Measurements from ENCODE around the gene GPX4.

GPX4 gene

DNA sequence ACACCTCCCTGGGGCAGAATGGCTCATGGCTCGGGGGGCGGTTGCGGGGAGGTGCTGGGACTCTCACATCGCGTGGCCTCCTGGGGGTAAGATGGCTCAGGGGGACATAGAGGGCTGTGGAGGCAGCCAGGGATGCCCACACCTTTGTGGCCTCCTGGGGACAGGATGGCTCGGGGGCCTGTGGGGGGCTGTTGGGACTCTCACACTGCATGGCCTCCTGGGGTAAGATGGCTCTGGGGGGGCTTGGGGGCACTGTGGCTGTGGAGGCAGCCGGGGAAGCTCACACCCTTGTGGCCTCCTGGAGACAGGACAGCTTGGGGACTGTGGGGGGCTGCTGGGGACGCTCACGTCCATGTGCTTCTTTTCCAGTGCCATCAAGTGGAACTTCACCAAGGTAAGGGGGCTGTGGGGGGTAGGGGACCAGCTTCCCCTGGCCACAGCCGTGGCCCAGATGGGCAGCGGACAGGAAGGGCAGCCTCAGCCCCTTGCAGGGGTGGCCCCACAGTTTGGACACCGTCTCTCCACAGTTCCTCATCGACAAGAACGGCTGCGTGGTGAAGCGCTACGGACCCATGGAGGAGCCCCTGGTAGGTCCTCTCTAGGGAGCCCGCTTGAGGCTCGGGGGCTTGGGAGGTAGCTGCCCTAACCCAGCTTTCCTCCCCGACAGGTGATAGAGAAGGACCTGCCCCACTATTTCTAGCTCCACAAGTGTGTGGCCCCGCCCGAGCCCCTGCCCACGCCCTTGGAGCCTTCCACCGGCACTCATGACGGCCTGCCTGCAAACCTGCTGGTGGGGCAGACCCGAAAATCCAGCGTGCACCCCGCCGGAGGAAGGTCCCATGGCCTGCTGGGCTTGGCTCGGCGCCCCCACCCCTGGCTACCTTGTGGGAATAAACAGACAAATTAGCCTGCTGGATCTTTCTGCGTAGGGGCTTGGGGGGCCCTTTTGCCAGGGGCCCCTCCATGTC, 2.4 kb downstream of the GPX4 start:
- Histone ChIP-seq H3K9ac (ENCODE audit: low read length in 2 of 2) (no peak overlapping the region), H3K36me3 (ENCODE audit: control insufficient read depth in 2 of 2, insufficient read depth in 2 of 2, low read length in 2 of 2) (peaks cover 10 to 14% of the 10 kb centered on the region in 2 donors), H3K27me3 (ENCODE audit: control insufficient read depth in 1 of 2, insufficient read depth in 2 of 2, low read length in 2 of 2) (no peaks in the 10 kb centered on the region), H3K4me1 (ENCODE audit: control insufficient read depth, insufficient read depth, low read length) (peaks cover 41% of the 10 kb centered on the region), H3K27ac (ENCODE audit: low read length) (peak overlapping the region; percentile 11), H3K9me3 (ENCODE audit: control insufficient read depth in 2 of 2, low read length in 2 of 2) (no peaks in the 10 kb centered on the region), H3K4me3 (ENCODE audit: low read length in 2 of 2) (no peak overlapping the region)

DNA sequence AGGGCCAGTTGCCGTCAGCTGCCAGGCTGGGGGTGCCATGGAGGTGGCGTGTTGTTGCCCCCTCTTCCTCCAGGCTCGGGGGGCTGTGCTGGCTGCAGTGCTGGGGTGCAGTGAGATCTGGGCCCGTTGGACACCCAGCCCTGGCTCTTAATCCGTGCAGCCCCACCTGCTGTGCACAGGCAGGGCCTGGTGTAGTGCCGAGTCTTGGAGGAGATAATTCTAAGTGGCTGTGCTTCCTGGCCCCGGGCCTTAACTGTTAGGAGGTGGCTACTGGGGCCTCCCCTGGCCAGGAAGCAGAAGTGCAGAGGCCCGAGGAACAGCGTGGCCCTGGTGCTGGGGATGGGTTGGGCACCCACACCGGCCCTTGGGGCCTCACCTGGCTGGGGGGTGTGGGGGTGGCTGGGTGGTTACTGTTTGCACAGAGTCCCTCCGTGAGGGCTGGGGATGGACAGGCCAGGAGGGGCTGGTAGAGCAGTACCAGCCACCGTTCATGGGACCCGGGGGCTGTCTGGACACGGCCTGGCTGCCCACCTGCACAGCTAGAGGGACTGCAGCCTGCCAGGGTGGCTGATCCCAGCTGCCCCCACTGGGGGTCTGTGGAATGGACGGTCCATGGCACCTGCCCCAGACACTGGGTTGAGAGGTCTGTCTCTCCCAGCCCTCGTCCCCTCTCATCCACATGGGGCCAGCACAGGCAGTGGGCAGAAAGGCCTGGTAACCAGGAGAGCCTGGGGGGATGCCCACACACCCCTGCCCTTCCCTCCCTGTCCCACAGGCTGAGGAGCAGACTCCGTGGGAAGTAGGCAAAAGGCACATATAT, 3.3 kb downstream of the GPX4 start:
- no peak overlapping the region for H3K4me3 ChIP-seq (ENCODE audit: low read length in 2 of 2)
- H3K27me3 ChIP-seq (ENCODE audit: control insufficient read depth in 1 of 2, insufficient read depth in 2 of 2, low read length in 2 of 2): no peaks in the 10 kb centered on the region
- H3K4me1 ChIP-seq (ENCODE audit: control insufficient read depth, insufficient read depth, low read length): peaks cover 33% of the 10 kb centered on the region
- H3K36me3 ChIP-seq (ENCODE audit: control insufficient read depth in 2 of 2, insufficient read depth in 2 of 2, low read length in 2 of 2): peaks cover 10 to 14% of the 10 kb centered on the region in 2 donors
- no peak overlapping the region for H3K27ac ChIP-seq (ENCODE audit: low read length)
- H3K9ac ChIP-seq (ENCODE audit: low read length in 2 of 2): no peak overlapping the region
- H3K9me3 ChIP-seq (ENCODE audit: control insufficient read depth in 2 of 2, low read length in 2 of 2): no peaks in the 10 kb centered on the region

DNA sequence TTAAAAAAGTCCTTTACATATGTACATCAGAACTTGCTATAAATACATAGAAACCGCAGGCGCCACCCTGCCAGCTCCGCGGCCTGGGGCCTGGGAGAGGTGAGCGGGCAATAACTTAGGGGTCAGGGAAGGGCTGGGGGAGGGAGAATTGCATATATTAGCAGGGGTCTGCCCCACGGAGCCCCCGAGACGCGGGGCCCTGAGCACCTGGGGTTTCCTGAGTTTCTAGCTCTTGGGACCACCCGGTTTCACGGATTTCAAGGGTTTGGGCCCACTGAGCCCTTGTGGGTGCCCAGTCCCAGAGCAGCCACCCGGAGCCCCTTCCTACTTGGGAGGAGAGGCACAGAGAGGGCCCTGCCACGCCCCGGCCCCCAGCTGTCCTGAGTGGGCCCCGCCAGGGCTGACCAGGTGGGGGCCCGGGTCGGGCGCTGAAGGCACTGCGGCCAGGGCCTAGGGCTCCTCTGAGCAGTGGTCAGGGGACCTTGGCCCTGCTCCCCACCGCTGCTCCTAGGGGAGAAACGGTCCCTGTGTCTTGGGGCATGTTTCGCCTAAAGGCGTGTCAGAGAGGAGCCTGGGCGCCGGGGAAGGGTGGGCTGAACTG, 4.0 kb downstream of the GPX4 start:
- Histone ChIP-seq H3K4me1 (ENCODE audit: control insufficient read depth, insufficient read depth, low read length) (peaks cover 31% of the 10 kb centered on the region), H3K27ac (ENCODE audit: low read length) (no peak overlapping the region), H3K9ac (ENCODE audit: low read length in 2 of 2) (no peak overlapping the region), H3K9me3 (ENCODE audit: control insufficient read depth in 2 of 2, low read length in 2 of 2) (no peaks in the 10 kb centered on the region), H3K27me3 (ENCODE audit: control insufficient read depth in 1 of 2, insufficient read depth in 2 of 2, low read length in 2 of 2) (no peaks in the 10 kb centered on the region), H3K36me3 (ENCODE audit: control insufficient read depth in 2 of 2, insufficient read depth in 2 of 2, low read length in 2 of 2) (peaks cover 10 to 14% of the 10 kb centered on the region in 2 donors), H3K4me3 (ENCODE audit: low read length in 2 of 2) (no peak overlapping the region)

DNA sequence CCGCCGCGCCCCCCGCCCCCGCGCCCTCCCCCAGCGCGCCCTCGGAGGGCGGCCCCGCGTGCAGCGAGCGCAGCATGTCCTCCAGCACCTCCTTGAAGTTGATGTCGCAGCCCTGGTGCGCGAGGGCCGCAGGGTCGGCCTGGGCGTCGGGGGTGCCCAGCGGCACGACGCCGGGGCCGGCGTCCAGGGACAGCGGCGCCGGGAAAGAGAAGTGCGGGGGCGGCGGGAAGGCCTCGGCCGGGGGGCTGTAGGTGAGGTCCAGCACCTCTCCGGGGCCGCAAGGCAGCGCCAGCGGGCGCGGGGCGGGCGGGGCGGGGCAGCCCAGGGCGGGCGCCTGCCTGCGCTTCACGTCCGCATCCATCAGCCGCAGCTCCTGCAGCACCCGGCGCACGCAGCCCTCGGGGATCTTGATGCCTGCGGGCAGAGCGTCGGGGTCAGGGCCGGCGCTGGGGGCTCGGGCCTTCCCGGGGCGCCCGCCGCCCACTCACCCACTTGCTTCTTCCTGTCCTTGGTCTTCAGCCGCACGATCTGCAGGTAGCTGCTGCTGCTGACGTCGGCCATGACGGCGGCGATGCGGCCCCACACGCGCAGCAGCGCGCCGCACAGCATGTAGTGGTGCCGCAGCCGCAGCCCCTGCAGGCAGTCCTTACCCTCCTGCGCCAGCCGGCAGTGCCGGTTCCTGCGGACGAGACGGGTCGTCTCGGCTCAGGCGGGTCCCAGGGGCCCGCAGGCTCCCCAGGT, 4.7 kb downstream of the GPX4 start:
- H3K4me1 ChIP-seq (ENCODE audit: control insufficient read depth, insufficient read depth, low read length): peaks cover 30% of the 10 kb centered on the region
- H3K9me3 ChIP-seq (ENCODE audit: control insufficient read depth in 2 of 2, low read length in 2 of 2): no peaks in the 10 kb centered on the region
- no peak overlapping the region for H3K9ac ChIP-seq (ENCODE audit: low read length in 2 of 2)
- no peak overlapping the region for H3K4me3 ChIP-seq (ENCODE audit: low read length in 2 of 2)
- no peak overlapping the region for H3K27ac ChIP-seq (ENCODE audit: low read length)
- H3K36me3 ChIP-seq (ENCODE audit: control insufficient read depth in 2 of 2, insufficient read depth in 2 of 2, low read length in 2 of 2): peaks cover 10 to 14% of the 10 kb centered on the region in 2 donors
- no peaks in the 10 kb centered on the region for H3K27me3 ChIP-seq (ENCODE audit: control insufficient read depth in 1 of 2, insufficient read depth in 2 of 2, low read length in 2 of 2)

DNA sequence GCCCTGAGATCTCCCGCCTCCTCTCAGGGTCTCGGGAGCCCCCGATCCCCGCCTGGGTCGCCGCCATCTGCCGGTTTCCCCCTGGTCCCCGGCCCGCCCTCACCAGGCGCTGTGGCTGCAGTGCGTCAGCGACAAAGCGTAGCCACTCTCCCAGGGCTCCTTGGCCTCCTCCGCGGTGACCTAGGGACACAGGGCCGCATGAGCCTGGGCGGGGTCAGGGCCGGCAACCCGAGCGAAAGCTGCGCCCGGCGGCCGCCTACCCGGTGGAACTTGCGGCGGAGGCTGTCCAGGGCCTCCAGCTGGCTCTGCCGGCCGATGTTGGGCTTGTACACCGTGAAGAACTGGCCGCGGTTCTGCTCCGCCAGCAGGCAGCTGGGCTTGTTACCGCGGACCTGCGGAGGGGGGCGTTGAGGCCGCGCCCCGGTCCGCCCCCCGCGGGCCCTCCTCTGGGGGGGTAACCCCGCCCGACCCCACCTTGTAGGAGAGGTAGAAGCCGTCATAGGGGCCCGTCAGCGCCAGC, 5.3 kb downstream of the GPX4 start:
- H3K27me3 ChIP-seq (ENCODE audit: control insufficient read depth in 1 of 2, insufficient read depth in 2 of 2, low read length in 2 of 2): no peaks in the 10 kb centered on the region
- H3K27ac ChIP-seq (ENCODE audit: low read length): no peak overlapping the region
- no peak overlapping the region for H3K4me3 ChIP-seq (ENCODE audit: low read length in 2 of 2)
- peaks cover 36% of the 10 kb centered on the region for H3K4me1 ChIP-seq (ENCODE audit: control insufficient read depth, insufficient read depth, low read length)
- H3K9ac ChIP-seq (ENCODE audit: low read length in 2 of 2): no peak overlapping the region
- H3K9me3 ChIP-seq (ENCODE audit: control insufficient read depth in 2 of 2, low read length in 2 of 2): no peaks in the 10 kb centered on the region
- peaks cover 10 to 14% of the 10 kb centered on the region in 2 donors for H3K36me3 ChIP-seq (ENCODE audit: control insufficient read depth in 2 of 2, insufficient read depth in 2 of 2, low read length in 2 of 2)

DNA sequence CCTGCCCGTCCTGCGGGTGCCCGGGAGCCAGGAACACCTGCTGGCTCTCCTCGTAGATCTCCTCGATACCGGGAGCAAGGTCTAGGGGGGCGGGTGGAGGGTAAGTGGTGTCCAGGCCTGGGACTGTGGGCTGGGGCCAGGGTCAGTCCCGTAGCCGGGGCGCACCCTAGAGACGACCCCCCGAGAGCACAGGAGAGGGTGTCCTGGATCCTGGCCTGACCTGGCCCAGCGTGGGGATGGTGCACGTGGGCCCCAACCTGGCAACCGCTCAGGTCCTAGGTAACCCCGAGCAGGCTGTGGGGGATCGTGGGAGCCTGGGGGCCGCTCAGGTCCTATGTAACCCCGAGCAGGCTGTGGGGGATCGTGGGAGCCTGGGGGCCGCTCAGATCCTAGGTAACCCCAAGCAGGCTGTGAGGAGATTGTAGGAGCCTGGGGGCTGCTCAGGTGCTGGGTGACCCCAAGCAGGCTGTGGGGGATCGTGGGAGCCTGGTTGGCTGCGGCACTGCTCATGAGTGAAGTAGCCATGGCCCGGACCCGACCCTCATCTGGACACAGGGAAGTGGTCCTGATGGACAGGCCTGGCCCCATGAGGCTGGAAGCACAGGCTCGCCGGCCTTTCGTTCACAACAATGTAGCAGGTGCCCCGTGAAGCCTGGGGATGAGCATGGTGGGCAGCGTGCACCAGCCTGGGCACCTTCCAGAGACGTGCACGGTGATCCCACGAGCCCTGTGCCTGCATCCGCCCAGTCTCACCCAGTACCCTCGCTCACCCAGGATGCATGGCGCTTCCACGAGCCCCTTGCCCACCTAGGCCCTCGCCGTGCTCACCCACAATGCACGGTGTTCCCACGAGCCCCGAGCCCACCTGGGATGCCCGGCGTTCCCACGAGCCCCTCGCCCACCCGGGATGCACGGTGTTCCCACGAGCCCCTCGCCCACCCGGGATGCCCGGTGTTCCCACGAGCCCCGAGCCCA, 6.2 kb downstream of the GPX4 start:
- Histone ChIP-seq H3K4me1 (ENCODE audit: control insufficient read depth, insufficient read depth, low read length) (peaks cover 34% of the 10 kb centered on the region), H3K27ac (ENCODE audit: low read length) (peak overlapping the region; percentile 18), H3K9me3 (ENCODE audit: control insufficient read depth in 2 of 2, low read length in 2 of 2) (no peaks in the 10 kb centered on the region), H3K4me3 (ENCODE audit: low read length in 2 of 2) (no peak overlapping the region), H3K36me3 (ENCODE audit: control insufficient read depth in 2 of 2, insufficient read depth in 2 of 2, low read length in 2 of 2) (peaks cover 12 to 14% of the 10 kb centered on the region in 2 donors), H3K27me3 (ENCODE audit: control insufficient read depth in 1 of 2, insufficient read depth in 2 of 2, low read length in 2 of 2) (no peaks in the 10 kb centered on the region), H3K9ac (ENCODE audit: low read length in 2 of 2) (no peak overlapping the region)

DNA sequence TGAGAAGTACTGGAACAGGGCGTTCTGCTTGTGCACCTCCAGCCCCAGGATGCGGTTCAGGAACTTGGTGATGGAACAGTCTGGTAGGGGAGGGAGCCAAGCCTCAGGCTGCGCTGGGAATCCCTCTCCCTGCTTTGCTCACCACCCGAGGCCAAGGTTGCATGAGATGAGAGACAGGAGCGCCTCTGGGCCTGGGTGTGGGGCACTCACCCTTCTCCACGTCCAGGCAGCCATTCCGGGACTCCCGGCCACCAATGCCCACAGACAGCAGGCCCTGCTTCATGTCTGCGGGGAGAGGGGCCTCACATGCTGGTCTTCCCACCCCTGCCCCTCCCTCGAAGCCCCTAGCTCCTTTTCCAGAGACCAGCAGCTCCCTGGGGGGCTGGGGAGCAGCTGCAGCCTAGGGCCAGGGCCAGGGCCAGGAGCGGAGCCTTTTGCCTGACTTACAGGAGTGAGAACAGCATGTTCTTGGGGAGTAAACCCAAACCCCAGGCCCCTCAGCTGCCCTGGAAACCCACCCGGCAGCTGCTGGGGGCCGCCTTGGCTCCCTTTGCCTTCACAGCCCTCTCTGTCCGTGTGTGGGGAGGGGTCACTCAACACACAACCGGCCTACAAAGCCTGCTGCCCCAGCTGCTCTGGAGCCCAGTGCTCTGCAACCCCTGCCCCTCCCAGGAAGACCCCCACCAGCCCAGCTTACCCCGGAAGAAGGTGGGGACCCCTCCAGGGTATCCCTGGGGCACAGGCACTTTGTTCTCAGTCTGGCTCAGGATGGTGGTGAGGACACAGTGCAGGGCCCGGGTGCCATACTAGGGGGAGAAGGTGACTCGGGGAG, 7.2 kb downstream of the GPX4 start:
- Histone ChIP-seq H3K27ac (ENCODE audit: low read length) (peak overlapping the region; percentile 18), H3K4me3 (ENCODE audit: low read length in 2 of 2) (no peak overlapping the region), H3K9me3 (ENCODE audit: control insufficient read depth in 2 of 2, low read length in 2 of 2) (no peaks in the 10 kb centered on the region), H3K36me3 (ENCODE audit: control insufficient read depth in 2 of 2, insufficient read depth in 2 of 2, low read length in 2 of 2) (peaks cover 13 to 14% of the 10 kb centered on the region in 2 donors), H3K27me3 (ENCODE audit: control insufficient read depth in 1 of 2, insufficient read depth in 2 of 2, low read length in 2 of 2) (no peaks in the 10 kb centered on the region), H3K4me1 (ENCODE audit: control insufficient read depth, insufficient read depth, low read length) (peaks cover 24% of the 10 kb centered on the region), H3K9ac (ENCODE audit: low read length in 2 of 2) (no peak overlapping the region)

DNA sequence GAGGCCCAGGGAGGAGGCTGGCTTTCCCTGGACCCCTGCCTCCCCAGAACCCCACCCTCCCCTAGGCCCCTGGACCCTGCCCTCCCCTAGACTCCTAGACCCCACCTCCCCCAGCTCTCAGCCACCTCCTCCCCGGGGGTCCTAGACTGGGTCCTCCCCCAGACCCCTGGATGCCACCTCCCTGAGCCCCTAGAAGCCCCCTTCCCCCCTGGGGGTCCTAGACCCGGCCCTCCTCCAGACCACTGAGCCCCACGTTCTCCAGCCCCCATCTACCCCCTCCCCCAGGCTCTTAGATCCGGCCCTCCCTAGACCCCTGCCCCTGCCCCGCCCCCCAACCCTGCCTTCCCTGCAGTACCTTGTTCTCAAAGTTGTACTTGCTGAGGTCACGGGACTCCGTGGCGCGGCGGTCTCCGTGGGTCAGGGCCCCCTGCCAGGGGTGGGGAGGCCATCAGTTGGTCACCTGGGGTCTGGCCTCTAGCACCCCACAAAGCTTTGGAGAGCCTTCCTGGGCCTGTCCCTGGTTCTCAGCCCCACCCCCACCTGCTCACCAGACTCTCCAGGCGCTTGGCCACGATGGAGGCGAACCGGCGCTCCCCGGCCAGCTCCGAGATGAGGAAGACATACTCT, 8.0 kb downstream of the GPX4 start:
- H3K4me3 ChIP-seq (ENCODE audit: low read length in 2 of 2): no peak overlapping the region
- peaks cover 10 to 15% of the 10 kb centered on the region in 2 donors for H3K36me3 ChIP-seq (ENCODE audit: control insufficient read depth in 2 of 2, insufficient read depth in 2 of 2, low read length in 2 of 2)
- peak overlapping the region; percentile 66 for H3K27ac ChIP-seq (ENCODE audit: low read length)
- H3K9me3 ChIP-seq (ENCODE audit: control insufficient read depth in 2 of 2, low read length in 2 of 2): no peaks in the 10 kb centered on the region
- H3K4me1 ChIP-seq (ENCODE audit: control insufficient read depth, insufficient read depth, low read length): peaks cover 19% of the 10 kb centered on the region
- H3K27me3 ChIP-seq (ENCODE audit: control insufficient read depth in 1 of 2, insufficient read depth in 2 of 2, low read length in 2 of 2): no peaks in the 10 kb centered on the region
- H3K9ac ChIP-seq (ENCODE audit: low read length in 2 of 2): no peak overlapping the region
